ENCODE results near the gene CD36.

CD36 gene

GRCh38 chr7:80703272-80703671, 64.8 kb downstream of the CD36 start:
- no peak for DNase-seq (ENCODE audit: low read depth in 2 of 2)

- no peak for DNase-seq (ENCODE audit: low read depth in 2 of 2)
Measured at GRCh38 chr7:80705130-80705781, 66.8 kb downstream of the CD36 start.

- DNase-seq (ENCODE audit: low read depth in 2 of 2) = no peak
Measured at GRCh38 chr7:80707318-80707717, 68.9 kb downstream of the CD36 start.

GRCh38 chr7:80708123-80708522, 69.7 kb downstream of the CD36 start:
- DNase-seq (ENCODE audit: low read depth in 2 of 2) = no peak

- no peak for DNase-seq (ENCODE audit: low read depth in 2 of 2)
Measured at GRCh38 chr7:80711531-80711930, 73.1 kb downstream of the CD36 start.

GRCh38 chr7:80719261-80719660, 80.8 kb downstream of the CD36 start:
- DNase-seq (ENCODE audit: low read depth in 2 of 2) = no peak

GRCh38 chr7:80720146-80720545, 81.7 kb downstream of the CD36 start:
- DNase-seq (ENCODE audit: low read depth in 2 of 2) = no peak

GRCh38 chr7:80721883-80722615, 83.6 kb downstream of the CD36 start:
- DNase-seq (ENCODE audit: low read depth in 2 of 2) = no peak

- DNase-seq (ENCODE audit: low read depth in 2 of 2) = no peak
Measured at GRCh38 chr7:80722616-80723195, 84.3 kb downstream of the CD36 start.

GRCh38 chr7:80724249-80724871, 85.9 kb downstream of the CD36 start:
- no peak for DNase-seq (ENCODE audit: low read depth in 2 of 2)

GRCh38 chr7:80725181-80725611, 86.8 kb downstream of the CD36 start:
- DNase-seq (ENCODE audit: low read depth in 2 of 2) = no peak
